ENCODE data around the gene TGFBR3. TPM values are rescaled to one million over a fixed set of nuclear protein-coding genes. Genes with fewer than 3 reads are reported as not detected.
A peak's percentile ranks its signal among the peaks of the same experiment; 100 is the strongest.

Gene TGFBR3
- total RNA-seq, 4 donors from 2014 or later: 37.3 to 61.7 (median 48.4) TPM

GRCh38 chr1:91725618-91725988 lies 160.3 kb downstream of the TGFBR3 start:
- H3K27ac ChIP-seq: peak overlapping the region; percentile 85 to 93 (median 88)
- H3K27me3 ChIP-seq: no peaks in the 10 kb centered on the region
- no peaks in the 10 kb centered on the region for H3K36me3 ChIP-seq
- intact Hi-C loops (cut with DNase I; ENCODE audit: low total_unique reads) (no loop called here), in situ Hi-C loops (cut with MboI; ENCODE audit: low sequenced_read_pairs in 4 of 4) (no loop called here)
- H3K9me3 ChIP-seq: no peaks in the 10 kb centered on the region
- DNase-seq (no peak), ATAC-seq (peak in 1 of 2 donors; percentile 2)
- peaks cover 50 to 54% of the 10 kb centered on the region in 2 donors for H3K4me1 ChIP-seq
- TF ChIP-seq, protein P1, sequence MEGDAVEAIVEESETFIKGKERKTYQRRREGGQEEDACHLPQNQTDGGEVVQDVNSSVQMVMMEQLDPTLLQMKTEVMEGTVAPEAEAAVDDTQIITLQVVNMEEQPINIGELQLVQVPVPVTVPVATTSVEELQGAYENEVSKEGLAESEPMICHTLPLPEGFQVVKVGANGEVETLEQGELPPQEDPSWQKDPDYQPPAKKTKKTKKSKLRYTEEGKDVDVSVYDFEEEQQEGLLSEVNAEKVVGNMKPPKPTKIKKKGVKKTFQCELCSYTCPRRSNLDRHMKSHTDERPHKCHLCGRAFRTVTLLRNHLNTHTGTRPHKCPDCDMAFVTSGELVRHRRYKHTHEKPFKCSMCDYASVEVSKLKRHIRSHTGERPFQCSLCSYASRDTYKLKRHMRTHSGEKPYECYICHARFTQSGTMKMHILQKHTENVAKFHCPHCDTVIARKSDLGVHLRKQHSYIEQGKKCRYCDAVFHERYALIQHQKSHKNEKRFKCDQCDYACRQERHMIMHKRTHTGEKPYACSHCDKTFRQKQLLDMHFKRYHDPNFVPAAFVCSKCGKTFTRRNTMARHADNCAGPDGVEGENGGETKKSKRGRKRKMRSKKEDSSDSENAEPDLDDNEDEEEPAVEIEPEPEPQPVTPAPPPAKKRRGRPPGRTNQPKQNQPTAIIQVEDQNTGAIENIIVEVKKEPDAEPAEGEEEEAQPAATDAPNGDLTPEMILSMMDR (IDR thresholded peaks at IDR 0.05 in 4 of 5, conservative IDR thresholded peaks at IDR 0.05 in 1 of 5): no peak
- TF ChIP-seq POLR2A (IDR thresholded peaks at IDR 0.05): no peak
- no peak overlapping the region for H3K4me3 ChIP-seq

- intact Hi-C loops (cut with DNase I; ENCODE audit: low total_unique reads) (no loop called here), in situ Hi-C loops (cut with MboI; ENCODE audit: low sequenced_read_pairs in 4 of 4) (no loop called here)
- Histone ChIP-seq H3K36me3 (peaks cover 0 to 7% of the 10 kb centered on the region in 2 donors), H3K27me3 (no peaks in the 10 kb centered on the region), H3K4me1 (peaks cover 44 to 48% of the 10 kb centered on the region in 2 donors), H3K4me3 (no peak overlapping the region), H3K9me3 (no peaks in the 10 kb centered on the region), H3K27ac (peak overlapping the region; percentile 85 to 93 (median 88))
- TF ChIP-seq, protein P1 (IDR thresholded peaks at IDR 0.05 in 4 of 5, conservative IDR thresholded peaks at IDR 0.05 in 1 of 5): no peak
- no peak for TF ChIP-seq POLR2A (IDR thresholded peaks at IDR 0.05)
- DNase-seq (no peak), ATAC-seq (no peak)
Observed at GRCh38 chr1:91724644-91725043, 161.3 kb downstream of the TGFBR3 start.

DNA sequence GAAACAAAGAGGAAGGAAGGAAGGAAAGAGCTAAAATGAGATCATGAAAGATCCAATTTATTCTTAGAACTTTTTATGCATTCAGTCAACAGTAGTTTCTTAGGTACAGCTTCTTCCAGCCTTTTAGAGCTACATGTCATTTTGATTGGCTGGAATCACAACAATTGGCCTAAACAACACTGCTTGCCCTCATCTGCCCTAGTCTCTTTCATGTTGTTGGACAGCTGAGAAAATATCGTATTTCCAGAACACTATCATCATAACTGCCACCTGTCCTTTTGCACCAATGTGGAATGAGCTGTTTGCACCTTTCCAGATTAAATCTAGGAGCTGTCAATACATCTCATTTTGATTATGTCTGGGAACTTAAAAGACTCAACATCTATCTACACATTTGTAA lies 161.7 kb downstream of the TGFBR3 start:
- Histone ChIP-seq H3K27me3 (no peaks in the 10 kb centered on the region), H3K4me3 (no peak overlapping the region), H3K9me3 (no peaks in the 10 kb centered on the region), H3K36me3 (peaks cover 0 to 11% of the 10 kb centered on the region in 2 donors), H3K27ac (peak overlapping the region; percentile 85 to 93 (median 88)), H3K4me1 (peaks cover 44 to 48% of the 10 kb centered on the region in 2 donors)
- TF ChIP-seq POLR2A (IDR thresholded peaks at IDR 0.05): no peak
- TF ChIP-seq, protein P1 (IDR thresholded peaks at IDR 0.05 in 4 of 5, conservative IDR thresholded peaks at IDR 0.05 in 1 of 5): no peak
- DNase-seq (peak in 1 of 2 donors; percentile 47), ATAC-seq (peak; percentile 70 to 74)
- in situ Hi-C loops (cut with MboI; ENCODE audit: low sequenced_read_pairs in 4 of 4): no loop called here
- intact Hi-C loops (cut with DNase I; ENCODE audit: low total_unique reads): no loop called here

DNA sequence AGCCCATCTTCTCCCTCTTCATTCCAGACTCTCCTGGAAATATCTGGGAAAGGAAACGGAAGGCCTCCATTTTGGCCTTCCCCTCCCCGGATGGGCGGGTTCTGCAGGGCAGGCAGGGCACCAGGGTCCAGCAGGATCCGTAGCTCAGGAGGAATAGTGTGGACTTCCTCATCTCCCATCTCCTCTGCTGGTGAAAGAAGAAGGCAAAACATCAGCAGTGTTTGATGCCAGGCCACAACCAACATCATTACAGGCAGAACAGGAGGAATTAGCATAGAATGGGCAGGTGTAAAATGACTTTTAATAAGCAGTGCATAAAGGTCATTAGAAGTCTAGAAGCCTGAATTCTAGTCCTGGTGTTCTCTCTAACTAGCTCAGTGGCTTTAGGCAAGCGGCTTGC lies 165.9 kb downstream of the TGFBR3 start:
- Histone ChIP-seq H3K27ac (peak overlapping the region in 1 of 4 donors; percentile 13), H3K27me3 (no peaks in the 10 kb centered on the region), H3K9me3 (no peaks in the 10 kb centered on the region), H3K4me3 (no peak overlapping the region), H3K4me1 (peaks cover 14 to 17% of the 10 kb centered on the region in 2 donors), H3K36me3 (peaks cover 0 to 35% of the 10 kb centered on the region in 2 donors)
- TF ChIP-seq, protein P1 (IDR thresholded peaks at IDR 0.05 in 4 of 5, conservative IDR thresholded peaks at IDR 0.05 in 1 of 5): no peak
- TF ChIP-seq POLR2A (IDR thresholded peaks at IDR 0.05): no peak
- in situ Hi-C loops (cut with MboI; ENCODE audit: low sequenced_read_pairs in 4 of 4): no loop called here
- no peak for ATAC-seq
- intact Hi-C loops (cut with DNase I; ENCODE audit: low total_unique reads): no loop called here
- DNase-seq: no peak

GRCh38 chr1:91718877-91719276 lies 167.1 kb downstream of the TGFBR3 start:
- ATAC-seq: no peak
- H3K27me3 ChIP-seq: no peaks in the 10 kb centered on the region
- peaks cover 0 to 35% of the 10 kb centered on the region in 2 donors for H3K36me3 ChIP-seq
- no peak for DNase-seq
- intact Hi-C loops (cut with DNase I; ENCODE audit: low total_unique reads) (no loop called here), in situ Hi-C loops (cut with MboI; ENCODE audit: low sequenced_read_pairs in 4 of 4) (no loop called here)
- H3K4me1 ChIP-seq: peaks cover 5 to 7% of the 10 kb centered on the region in 2 donors
- no peak overlapping the region for H3K27ac ChIP-seq
- H3K4me3 ChIP-seq: no peak overlapping the region
- H3K9me3 ChIP-seq: no peaks in the 10 kb centered on the region
- no peak for TF ChIP-seq POLR2A (IDR thresholded peaks at IDR 0.05)
- TF ChIP-seq, protein P1 (IDR thresholded peaks at IDR 0.05 in 4 of 5, conservative IDR thresholded peaks at IDR 0.05 in 1 of 5): no peak

All from gastrocnemius medialis (tissue), 4 donors.